ENCODE data around the gene ZNF726. TPM values are rescaled to one million over a fixed set of nuclear protein-coding genes. Genes with fewer than 3 reads are reported as not detected.

The ZNF726 gene
- total RNA-seq, 2 experiments from 2014 or later = 2.6 to 3.5 TPM

DNA sequence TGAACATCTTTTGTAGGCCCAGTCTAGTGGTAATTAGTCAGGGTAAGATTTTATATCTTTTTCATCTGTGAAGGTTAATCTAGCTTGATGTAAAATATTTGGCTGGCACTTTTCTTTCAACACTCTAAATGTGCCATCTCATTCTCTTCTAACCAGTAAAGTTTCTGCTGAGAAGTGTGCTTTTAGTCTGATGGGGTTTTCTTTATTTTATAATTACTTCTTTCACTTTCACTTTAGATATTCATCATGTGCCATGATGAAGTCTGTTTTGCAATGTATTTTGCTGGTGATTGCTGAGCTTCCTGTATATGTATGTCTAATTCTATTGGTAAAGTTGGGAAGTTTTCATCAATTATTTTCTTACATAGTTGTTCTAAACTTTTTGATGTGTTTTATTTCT lies 31.9 kb downstream of the ZNF726 start:
- H3K4me3 Mint-ChIP-seq = no peak overlapping the region
- ChIA-PET POLR2A (no interaction called here), CTCF (interaction anchor here (1.1 kb wide), 1 partner anchor 18 kb away, joined by 4 read pairs; no protein-coding TSS in a partner anchor)
- DNase-seq = peak in 1 of 14 experiments; percentile 51
- TF ChIP-seq, protein P1, sequence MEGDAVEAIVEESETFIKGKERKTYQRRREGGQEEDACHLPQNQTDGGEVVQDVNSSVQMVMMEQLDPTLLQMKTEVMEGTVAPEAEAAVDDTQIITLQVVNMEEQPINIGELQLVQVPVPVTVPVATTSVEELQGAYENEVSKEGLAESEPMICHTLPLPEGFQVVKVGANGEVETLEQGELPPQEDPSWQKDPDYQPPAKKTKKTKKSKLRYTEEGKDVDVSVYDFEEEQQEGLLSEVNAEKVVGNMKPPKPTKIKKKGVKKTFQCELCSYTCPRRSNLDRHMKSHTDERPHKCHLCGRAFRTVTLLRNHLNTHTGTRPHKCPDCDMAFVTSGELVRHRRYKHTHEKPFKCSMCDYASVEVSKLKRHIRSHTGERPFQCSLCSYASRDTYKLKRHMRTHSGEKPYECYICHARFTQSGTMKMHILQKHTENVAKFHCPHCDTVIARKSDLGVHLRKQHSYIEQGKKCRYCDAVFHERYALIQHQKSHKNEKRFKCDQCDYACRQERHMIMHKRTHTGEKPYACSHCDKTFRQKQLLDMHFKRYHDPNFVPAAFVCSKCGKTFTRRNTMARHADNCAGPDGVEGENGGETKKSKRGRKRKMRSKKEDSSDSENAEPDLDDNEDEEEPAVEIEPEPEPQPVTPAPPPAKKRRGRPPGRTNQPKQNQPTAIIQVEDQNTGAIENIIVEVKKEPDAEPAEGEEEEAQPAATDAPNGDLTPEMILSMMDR (IDR thresholded peaks at IDR 0.05) = no peak
- intact Hi-C loops (cut with DNase I, micrococcal nuclease) = no loop called here
- Histone ChIP-seq H3K4me3 (ENCODE audit: low read length) (no peak overlapping the region), H3K27ac (ENCODE audit: low read depth in 1 of 2, low read length in 2 of 2) (no peak overlapping the region), H3K9me3 (ENCODE audit: control insufficient read depth in 1 of 2, insufficient read depth in 1 of 2, low read length in 2 of 2) (peaks cover 0 to 3% of the 10 kb centered on the region in 2 experiments), H3K4me1 (ENCODE audit: insufficient read depth, low read length) (no peaks in the 10 kb centered on the region), H3K36me3 (ENCODE audit: insufficient read depth, low read length) (no peaks in the 10 kb centered on the region), H3K27me3 (ENCODE audit: control insufficient read depth in 1 of 2, insufficient read depth in 2 of 2, low read length in 2 of 2) (no peaks in the 10 kb centered on the region)
- peaks cover 5% of the 10 kb centered on the region for H3K4me1 Mint-ChIP-seq (ENCODE audit: low read depth)
- H3K9me3 Mint-ChIP-seq = peaks cover 19% of the 10 kb centered on the region
- peaks cover 81% of the 10 kb centered on the region for H3K36me3 Mint-ChIP-seq (ENCODE audit: low read depth)
- H3K27me3 Mint-ChIP-seq = no peaks in the 10 kb centered on the region
- ATAC-seq (ENCODE audit: poor library complexity) = no peak
- H3K27ac Mint-ChIP-seq = no peak overlapping the region

DNA sequence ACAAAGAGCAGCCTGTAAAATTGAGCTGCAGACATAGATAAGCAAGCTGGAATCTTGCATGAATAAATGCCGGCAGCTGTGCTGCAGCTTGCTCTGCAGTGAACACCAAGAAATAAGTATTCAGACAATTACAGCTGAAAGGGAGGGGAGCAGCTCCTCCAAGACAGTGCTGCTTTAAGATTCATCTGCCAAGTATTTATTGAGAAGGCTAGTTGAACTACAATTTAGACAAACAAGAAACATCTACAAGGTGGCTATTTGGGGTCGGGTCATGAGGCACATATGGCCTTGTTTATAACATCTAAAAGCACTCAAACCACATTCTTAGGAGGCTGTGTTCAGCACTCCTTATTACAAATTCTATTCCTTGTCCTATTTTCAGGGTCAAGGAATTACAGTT lies 34.9 kb downstream of the ZNF726 start:
- H3K27ac Mint-ChIP-seq = no peak overlapping the region
- H3K4me1 Mint-ChIP-seq (ENCODE audit: low read depth) = peaks cover 5% of the 10 kb centered on the region
- CTCF ChIA-PET = no interaction called here
- POLR2A ChIA-PET = no interaction called here
- H3K27me3 Mint-ChIP-seq = no peaks in the 10 kb centered on the region
- H3K9me3 Mint-ChIP-seq = peaks cover 9% of the 10 kb centered on the region
- H3K36me3 Mint-ChIP-seq (ENCODE audit: low read depth) = peaks cover 53% of the 10 kb centered on the region
- H3K36me3 ChIP-seq (ENCODE audit: insufficient read depth, low read length) = no peaks in the 10 kb centered on the region
- intact Hi-C loops (cut with DNase I, micrococcal nuclease) = no loop called here
- H3K27ac ChIP-seq (ENCODE audit: low read depth in 1 of 2, low read length in 2 of 2) = no peak overlapping the region
- peaks cover 0 to 3% of the 10 kb centered on the region in 2 experiments for H3K9me3 ChIP-seq (ENCODE audit: control insufficient read depth in 1 of 2, insufficient read depth in 1 of 2, low read length in 2 of 2)
- no peak for ATAC-seq (ENCODE audit: poor library complexity)
- DNase-seq = no peak
- no peaks in the 10 kb centered on the region for H3K27me3 ChIP-seq (ENCODE audit: control insufficient read depth in 1 of 2, insufficient read depth in 2 of 2, low read length in 2 of 2)
- no peak overlapping the region for H3K4me3 Mint-ChIP-seq
- no peaks in the 10 kb centered on the region for H3K4me1 ChIP-seq (ENCODE audit: insufficient read depth, low read length)
- no peak overlapping the region for H3K4me3 ChIP-seq (ENCODE audit: low read length)
- TF ChIP-seq, protein P1 (IDR thresholded peaks at IDR 0.05) = no peak

DNA sequence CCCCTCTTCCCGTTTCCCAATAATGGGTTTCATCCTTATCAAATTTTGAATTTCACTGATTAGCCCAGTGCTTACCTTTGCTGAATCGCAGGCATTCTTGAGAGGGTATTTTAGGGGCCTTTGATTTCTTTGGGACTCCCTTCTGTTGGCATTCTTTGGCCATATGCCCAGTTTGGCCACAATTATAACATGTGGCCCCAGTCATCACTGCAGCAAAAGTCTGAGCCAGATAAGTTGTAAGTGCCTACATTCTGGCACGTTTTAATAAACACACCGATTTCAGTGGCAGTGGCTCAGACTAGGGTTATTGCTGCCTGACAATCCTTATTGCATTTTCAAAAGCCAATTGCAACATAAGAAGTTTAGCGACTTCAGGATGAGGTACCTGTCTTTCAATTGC lies 41.4 kb downstream of the ZNF726 start:
- Histone ChIP-seq H3K27me3 (ENCODE audit: control insufficient read depth in 1 of 2, insufficient read depth in 2 of 2, low read length in 2 of 2) (no peaks in the 10 kb centered on the region), H3K36me3 (ENCODE audit: insufficient read depth, low read length) (no peaks in the 10 kb centered on the region), H3K4me3 (ENCODE audit: low read length) (no peak overlapping the region), H3K4me1 (ENCODE audit: insufficient read depth, low read length) (no peaks in the 10 kb centered on the region), H3K27ac (ENCODE audit: low read depth in 1 of 2, low read length in 2 of 2) (no peak overlapping the region), H3K9me3 (ENCODE audit: control insufficient read depth in 1 of 2, insufficient read depth in 1 of 2, low read length in 2 of 2) (no peaks in the 10 kb centered on the region)
- CTCF ChIA-PET = no interaction called here
- Mint-ChIP-seq H3K4me1 (ENCODE audit: low read depth) (no peaks in the 10 kb centered on the region), H3K36me3 (ENCODE audit: low read depth) (no peaks in the 10 kb centered on the region), H3K27ac (no peak overlapping the region), H3K4me3 (no peak overlapping the region), H3K27me3 (no peaks in the 10 kb centered on the region), H3K9me3 (peaks cover 7% of the 10 kb centered on the region)
- DNase-seq (no peak), ATAC-seq (ENCODE audit: poor library complexity) (no peak)
- POLR2A ChIA-PET = no interaction called here
- intact Hi-C loops (cut with DNase I, micrococcal nuclease) = no loop called here
- TF ChIP-seq, protein P1 (IDR thresholded peaks at IDR 0.05) = no peak
